Liver (tissue), 3 donors: ENCODE data around the gene LYZL1.
"Not testable (repeated sequence)": the region's sequence is repeated elsewhere in the genome, so short reads cannot be mapped to it uniquely, and the experiment has no call there.

Experiments
- EGR1 ChIP-seq, 2 donors: IDR thresholded peaks; 2 replicates each; pipeline ENCODE4 v1.6.1; 2016 to 2018; ENCODE audit warnings: antibody characterized with exemption in 2 of 2, low read depth in 2 of 2
- JUND ChIP-seq, 2 donors: IDR thresholded peaks; 2 replicates each; pipeline ENCODE4 v1.6.1; 2016; ENCODE audit warnings: antibody characterized with exemption in 2 of 2
- RAD21 ChIP-seq, 2 donors: IDR thresholded peaks; 2 replicates each; pipeline ENCODE4 v1.6.1; 2016; ENCODE audit warnings: antibody characterized with exemption in 2 of 2, mild to moderate bottlenecking in 2 of 2
- REST ChIP-seq: IDR thresholded peaks from 2 replicates; pipeline ENCODE4 v1.6.1; 2016; ENCODE audit warnings: antibody characterized with exemption, mild to moderate bottlenecking
- RXRA ChIP-seq, 2 donors: IDR thresholded peaks; 2 replicates each; pipeline ENCODE4 v1.6.1; 2017 to 2018; ENCODE audit warnings: antibody characterized with exemption in 2 of 2, mild to moderate bottlenecking in 1 of 2
- SP1 ChIP-seq: IDR thresholded peaks from 2 replicates; pipeline ENCODE4 v1.6.1; 2018; ENCODE audit warnings: antibody characterized with exemption, mild to moderate bottlenecking
- TAF1 ChIP-seq: conservative IDR thresholded peaks from 2 replicates; pipeline ENCODE4 v1.6.1; 2016; ENCODE audit warnings: antibody characterized with exemption, mild to moderate bottlenecking
- YY1 ChIP-seq: IDR thresholded peaks from 2 replicates; pipeline ENCODE4 v1.6.1; 2016; ENCODE audit warnings: antibody characterized with exemption, mild to moderate bottlenecking
- TF ChIP-seq, protein P1 (sequence below): fragments of 150-350 bp; IDR thresholded peaks from 2 replicates; pipeline ENCODE4 v1.5.1; 2017; ENCODE audit warnings: improper control_type of control experiment, low read depth, low read length; ENCODE audit not compliant: missing input control
- donor health status: healthy.
- donor health status: healthy.

DNA sequence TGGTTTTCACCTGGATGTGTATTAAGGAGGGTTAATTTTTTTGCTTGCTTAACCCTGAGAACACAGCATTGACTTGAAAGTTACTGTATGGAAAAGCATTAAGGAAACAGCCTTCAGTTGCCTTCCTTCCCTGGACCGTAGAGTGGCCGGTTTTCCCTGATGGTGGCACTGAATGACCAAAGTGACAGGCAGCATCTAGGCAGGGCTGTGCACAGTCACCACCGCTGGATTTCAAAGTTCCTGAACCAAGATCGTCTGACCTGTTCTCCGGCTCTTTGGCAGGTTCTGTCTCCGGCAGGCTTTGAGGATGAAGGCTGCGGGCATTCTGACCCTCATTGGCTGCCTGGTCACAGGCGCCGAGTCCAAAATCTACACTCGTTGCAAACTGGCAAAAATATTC is 2.7 kb downstream of the LYZL1 start:
- TF ChIP-seq, protein P1, sequence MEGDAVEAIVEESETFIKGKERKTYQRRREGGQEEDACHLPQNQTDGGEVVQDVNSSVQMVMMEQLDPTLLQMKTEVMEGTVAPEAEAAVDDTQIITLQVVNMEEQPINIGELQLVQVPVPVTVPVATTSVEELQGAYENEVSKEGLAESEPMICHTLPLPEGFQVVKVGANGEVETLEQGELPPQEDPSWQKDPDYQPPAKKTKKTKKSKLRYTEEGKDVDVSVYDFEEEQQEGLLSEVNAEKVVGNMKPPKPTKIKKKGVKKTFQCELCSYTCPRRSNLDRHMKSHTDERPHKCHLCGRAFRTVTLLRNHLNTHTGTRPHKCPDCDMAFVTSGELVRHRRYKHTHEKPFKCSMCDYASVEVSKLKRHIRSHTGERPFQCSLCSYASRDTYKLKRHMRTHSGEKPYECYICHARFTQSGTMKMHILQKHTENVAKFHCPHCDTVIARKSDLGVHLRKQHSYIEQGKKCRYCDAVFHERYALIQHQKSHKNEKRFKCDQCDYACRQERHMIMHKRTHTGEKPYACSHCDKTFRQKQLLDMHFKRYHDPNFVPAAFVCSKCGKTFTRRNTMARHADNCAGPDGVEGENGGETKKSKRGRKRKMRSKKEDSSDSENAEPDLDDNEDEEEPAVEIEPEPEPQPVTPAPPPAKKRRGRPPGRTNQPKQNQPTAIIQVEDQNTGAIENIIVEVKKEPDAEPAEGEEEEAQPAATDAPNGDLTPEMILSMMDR: not testable (repeated sequence)
- TF ChIP-seq JUND (IDR thresholded peaks at IDR 0.05); TAF1; REST; RAD21 (IDR thresholded peaks at IDR 0.05); RXRA (IDR thresholded peaks at IDR 0.05); SP1; EGR1 (IDR thresholded peaks at IDR 0.05; ENCODE audit: low read depth in 2 of 2); YY1: not testable (repeated sequence)
